MCF 10A (cell line): ENCODE data around the gene REV3L. TPM values are rescaled to one million over a fixed set of nuclear protein-coding genes. Genes with fewer than 3 reads are reported as not detected.
"Not testable (repeated sequence)": the region's sequence is repeated elsewhere in the genome, so short reads cannot be mapped to it uniquely, and the experiment has no call there.

Experiments
- BruUV-seq: library from RNA; stranded (reverse); fragments of 400-500 nt; replicated peaks from 2 replicates; lab custom pipeline; 2021; lab: Mats Ljungman, UMichigan
- CTCF ChIA-PET: fragments of 300-600 bp; sonication (Branson Sonifier 250); formaldehyde crosslinking; extraction: SDS; loops from one replicate; lab custom pipeline; 2021; ENCODE audit warnings: antibody characterized with exemption, inconsistent platforms; lab: Yijun Ruan, JAX
- POLR2A ChIA-PET: fragments of 300-600, 350-650 bp; sonication (Branson Sonifier 250); formaldehyde crosslinking; extraction: SDS; loops from one replicate; lab custom pipeline; 2020; ENCODE audit warnings: antibody characterized with exemption, inconsistent platforms; lab: Yijun Ruan, JAX
- DNase-seq: peaks from one replicate; pipeline ENCODE4 v3.0.0-alpha.2; 2018; ENCODE audit not compliant: unreplicated experiment
- H3K27ac Mint-ChIP-seq: one replicate; pipeline ENCODE4 v1.8.0; 2022; ENCODE audit warnings: mild to moderate bottlenecking, low read depth, mixed read lengths; ENCODE audit not compliant: unreplicated experiment
- H3K27me3 Mint-ChIP-seq: one replicate; pipeline ENCODE4 v1.8.0; 2022; ENCODE audit warnings: mixed read lengths; ENCODE audit not compliant: insufficient read depth, unreplicated experiment
- H3K36me3 Mint-ChIP-seq: one replicate; pipeline ENCODE4 v1.8.0; 2022; ENCODE audit warnings: mild to moderate bottlenecking, moderate library complexity, mixed read lengths; ENCODE audit not compliant: insufficient read depth, unreplicated experiment
- H3K4me1 Mint-ChIP-seq: one replicate; pipeline ENCODE4 v1.8.0; 2022; ENCODE audit warnings: mixed read lengths; ENCODE audit not compliant: insufficient read depth, unreplicated experiment
- H3K4me3 Mint-ChIP-seq: one replicate; pipeline ENCODE4 v1.8.0; 2022; ENCODE audit warnings: mild to moderate bottlenecking, moderate library complexity, mixed read lengths; ENCODE audit not compliant: unreplicated experiment
- H3K9me3 Mint-ChIP-seq: one replicate; pipeline ENCODE4 v1.8.0; 2022; ENCODE audit warnings: mixed read lengths; ENCODE audit not compliant: unreplicated experiment
- intact Hi-C: fragments of 100-400 bp; cut with micrococcal nuclease; formaldehyde crosslinking; loops from 2 replicates; pipeline ENCODE4 v1.14.1; 2022
- total RNA-seq: library from RNA; stranded (reverse); gene quantifications from 2 replicates; pipeline ENCODE4 v1.2.3, GENCODE V29; 2022
- TF ChIP-seq, protein P1 (sequence below): fragments of 200-600 bp; IDR thresholded peaks from one replicate; pipeline ENCODE4 v1.8.0; 2022; ENCODE audit warnings: antibody characterized with exemption, mild to moderate bottlenecking; ENCODE audit not compliant: unreplicated experiment

REV3L gene
- total RNA-seq, 1 experiment from 2014 or later, result 31.2 TPM

DNA sequence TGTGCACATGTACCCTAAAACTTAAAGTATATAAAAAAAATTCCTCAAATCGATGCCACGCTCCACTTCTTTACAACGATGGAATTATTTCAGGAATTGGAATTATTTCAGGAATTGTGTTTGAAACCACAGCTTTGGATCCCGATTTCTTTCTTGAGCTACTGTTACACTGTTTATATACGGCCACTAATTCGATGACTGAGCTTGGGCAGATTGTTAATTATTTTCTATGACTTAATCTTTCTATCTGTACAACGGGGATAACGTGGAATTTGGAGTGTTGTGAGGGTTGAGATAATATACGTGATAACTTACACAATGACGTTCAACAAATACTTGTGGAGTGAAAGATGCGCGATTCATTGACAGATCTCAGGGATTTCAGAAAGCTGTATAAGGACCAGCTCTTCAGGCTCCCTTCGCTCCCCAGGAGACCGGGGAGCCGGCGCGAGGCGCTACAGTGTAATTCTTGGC lies 224.4 kb downstream of the REV3L start:
- peak overlapping the region; percentile 79 for H3K27ac Mint-ChIP-seq
- peaks cover 15% of the 10 kb centered on the region for H3K27me3 Mint-ChIP-seq
- TF ChIP-seq, protein P1, sequence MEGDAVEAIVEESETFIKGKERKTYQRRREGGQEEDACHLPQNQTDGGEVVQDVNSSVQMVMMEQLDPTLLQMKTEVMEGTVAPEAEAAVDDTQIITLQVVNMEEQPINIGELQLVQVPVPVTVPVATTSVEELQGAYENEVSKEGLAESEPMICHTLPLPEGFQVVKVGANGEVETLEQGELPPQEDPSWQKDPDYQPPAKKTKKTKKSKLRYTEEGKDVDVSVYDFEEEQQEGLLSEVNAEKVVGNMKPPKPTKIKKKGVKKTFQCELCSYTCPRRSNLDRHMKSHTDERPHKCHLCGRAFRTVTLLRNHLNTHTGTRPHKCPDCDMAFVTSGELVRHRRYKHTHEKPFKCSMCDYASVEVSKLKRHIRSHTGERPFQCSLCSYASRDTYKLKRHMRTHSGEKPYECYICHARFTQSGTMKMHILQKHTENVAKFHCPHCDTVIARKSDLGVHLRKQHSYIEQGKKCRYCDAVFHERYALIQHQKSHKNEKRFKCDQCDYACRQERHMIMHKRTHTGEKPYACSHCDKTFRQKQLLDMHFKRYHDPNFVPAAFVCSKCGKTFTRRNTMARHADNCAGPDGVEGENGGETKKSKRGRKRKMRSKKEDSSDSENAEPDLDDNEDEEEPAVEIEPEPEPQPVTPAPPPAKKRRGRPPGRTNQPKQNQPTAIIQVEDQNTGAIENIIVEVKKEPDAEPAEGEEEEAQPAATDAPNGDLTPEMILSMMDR, result no peak
- ChIA-PET CTCF (interaction anchor here (0.5 to 2.1 kb wide), 51 partner anchors 9 to 786 kb away, joined by 3 to 22 read pairs (median 4); partner anchors contain the start of gene TRAF3IP2), POLR2A (interaction anchor here (0.6 to 2.2 kb wide), 24 partner anchors 9 to 451 kb away, joined by 3 to 22 read pairs (median 4); partner anchors contain the start of genes CDK19, GTF3C6, REV3L and RPF2)
- DNase-seq, result no peak
- no TSS peak for BruUV-seq
- no peaks in the 10 kb centered on the region for H3K9me3 Mint-ChIP-seq
- H3K4me3 Mint-ChIP-seq, result peak overlapping the region; percentile 73
- intact Hi-C loops, result loop anchor here (1.0 kb wide), 3 partner anchors 223 to 785 kb away; no protein-coding TSS in a partner anchor
- H3K4me1 Mint-ChIP-seq, result peaks cover 18% of the 10 kb centered on the region
- peaks cover under 1% of the 10 kb centered on the region for H3K36me3 Mint-ChIP-seq

DNA sequence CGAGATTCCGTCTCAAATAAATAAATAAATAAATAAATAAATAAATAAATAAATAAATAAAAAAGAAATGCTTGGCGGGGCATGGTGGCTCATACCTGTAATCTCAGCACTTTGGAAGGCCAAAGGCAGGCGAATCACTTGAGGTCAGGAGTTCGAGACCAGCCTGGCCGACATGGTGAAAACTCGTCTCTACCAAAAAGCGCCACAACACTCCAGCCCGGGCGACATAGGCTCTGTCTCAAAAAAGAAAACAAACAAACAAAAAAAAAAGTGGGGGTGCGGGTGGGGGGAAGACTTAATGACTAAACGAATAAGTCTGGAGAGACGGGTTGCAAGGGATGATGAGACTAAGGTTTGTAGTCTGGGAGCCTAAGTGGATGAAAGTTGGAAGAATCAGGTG lies 225.0 kb downstream of the REV3L start:
- ChIA-PET POLR2A (interaction anchor here (1.3 to 2.2 kb wide), 5 partner anchors 15 to 348 kb away, joined by 3 to 22 read pairs (median 9); partner anchors contain the start of gene TRAF3IP2), CTCF (interaction anchor here (0.6 to 2.1 kb wide), 25 partner anchors 8 to 787 kb away, joined by 3 to 18 read pairs (median 5); no protein-coding TSS in a partner anchor)
- Mint-ChIP-seq H3K4me1 (peaks cover 16% of the 10 kb centered on the region), H3K4me3 (no peak overlapping the region), H3K27me3 (peaks cover 22% of the 10 kb centered on the region), H3K36me3 (no peaks in the 10 kb centered on the region), H3K9me3 (no peaks in the 10 kb centered on the region), H3K27ac (peak overlapping the region; percentile 79)
- BruUV-seq, result no TSS peak
- intact Hi-C loops, result no loop called here
- TF ChIP-seq, protein P1, result no peak
- no peak for DNase-seq

DNA sequence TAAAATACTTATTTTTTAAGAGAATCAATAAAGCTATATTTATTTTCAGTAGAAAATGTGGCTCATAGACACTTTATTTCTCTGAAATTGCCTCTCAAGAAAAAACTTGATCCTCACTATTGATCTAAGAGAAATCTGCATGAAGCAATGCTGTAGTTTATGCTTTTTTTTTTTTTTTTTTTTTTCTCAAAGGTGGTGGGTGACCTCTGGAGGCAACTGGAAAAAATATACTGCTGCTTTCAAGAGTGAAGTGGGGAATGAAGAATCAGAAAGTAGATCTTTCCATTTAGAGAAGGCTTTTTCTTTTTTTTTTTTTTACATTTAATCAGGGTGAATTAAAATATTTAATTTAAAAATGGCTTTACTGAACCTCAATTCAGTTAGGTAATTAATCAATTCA lies 226.4 kb downstream of the REV3L start:
- no TSS peak for BruUV-seq
- Mint-ChIP-seq H3K4me1 (peaks cover 16% of the 10 kb centered on the region), H3K36me3 (no peaks in the 10 kb centered on the region), H3K27me3 (peaks cover 24% of the 10 kb centered on the region), H3K27ac (no peak overlapping the region), H3K4me3 (no peak overlapping the region), H3K9me3 (no peaks in the 10 kb centered on the region)
- TF ChIP-seq, protein P1, result no peak
- ChIA-PET POLR2A (no interaction called here), CTCF (interaction anchor here (0.5 to 1.6 kb wide), 6 partner anchors 22 to 787 kb away, joined by 3 to 5 read pairs (median 4); no protein-coding TSS in a partner anchor)
- peak; percentile 20 for DNase-seq
- intact Hi-C loops, result loop anchor here (1.0 to 2.0 kb wide), 3 partner anchors 46 to 245 kb away; no protein-coding TSS in a partner anchor

DNA sequence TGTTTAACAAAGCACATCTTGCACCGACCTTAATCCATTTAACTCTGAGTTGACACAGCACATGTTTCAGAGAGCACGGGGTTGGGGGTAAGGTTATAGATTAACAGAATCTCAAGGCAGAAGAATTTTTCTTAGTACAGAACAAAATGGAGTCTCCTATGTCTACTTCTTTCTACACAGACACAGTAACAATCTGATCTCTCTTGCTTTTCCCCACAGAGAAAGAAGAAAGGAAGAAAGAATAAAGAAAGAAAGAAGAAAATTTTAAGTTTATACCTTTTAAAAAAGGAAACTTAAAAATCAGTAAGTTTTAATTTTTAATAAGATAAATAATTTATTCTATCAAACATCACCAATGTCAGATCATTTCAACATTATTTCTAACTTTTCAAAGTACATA lies 227.2 kb downstream of the REV3L start:
- BruUV-seq, H3K9me3 Mint-ChIP-seq, DNase-seq, POLR2A ChIA-PET, H3K4me3 Mint-ChIP-seq, H3K36me3 Mint-ChIP-seq, H3K27ac Mint-ChIP-seq: not testable (repeated sequence)
- Mint-ChIP-seq H3K4me1 (peaks cover 12% of the 10 kb centered on the region), H3K27me3 (peaks cover 24% of the 10 kb centered on the region)
- CTCF ChIA-PET, result interaction anchor here (0.5 to 0.9 kb wide), 2 partner anchors 22 to 788 kb away, joined by 3 to 5 read pairs; no protein-coding TSS in a partner anchor
- intact Hi-C loops, result loop anchor here (1.0 to 2.0 kb wide), 3 partner anchors 45 to 245 kb away; no protein-coding TSS in a partner anchor
